ENCODE results near the gene PRMT9.
A peak's percentile ranks its signal among the peaks of the same experiment; 100 is the strongest.

- TF ChIP-seq, protein P1, sequence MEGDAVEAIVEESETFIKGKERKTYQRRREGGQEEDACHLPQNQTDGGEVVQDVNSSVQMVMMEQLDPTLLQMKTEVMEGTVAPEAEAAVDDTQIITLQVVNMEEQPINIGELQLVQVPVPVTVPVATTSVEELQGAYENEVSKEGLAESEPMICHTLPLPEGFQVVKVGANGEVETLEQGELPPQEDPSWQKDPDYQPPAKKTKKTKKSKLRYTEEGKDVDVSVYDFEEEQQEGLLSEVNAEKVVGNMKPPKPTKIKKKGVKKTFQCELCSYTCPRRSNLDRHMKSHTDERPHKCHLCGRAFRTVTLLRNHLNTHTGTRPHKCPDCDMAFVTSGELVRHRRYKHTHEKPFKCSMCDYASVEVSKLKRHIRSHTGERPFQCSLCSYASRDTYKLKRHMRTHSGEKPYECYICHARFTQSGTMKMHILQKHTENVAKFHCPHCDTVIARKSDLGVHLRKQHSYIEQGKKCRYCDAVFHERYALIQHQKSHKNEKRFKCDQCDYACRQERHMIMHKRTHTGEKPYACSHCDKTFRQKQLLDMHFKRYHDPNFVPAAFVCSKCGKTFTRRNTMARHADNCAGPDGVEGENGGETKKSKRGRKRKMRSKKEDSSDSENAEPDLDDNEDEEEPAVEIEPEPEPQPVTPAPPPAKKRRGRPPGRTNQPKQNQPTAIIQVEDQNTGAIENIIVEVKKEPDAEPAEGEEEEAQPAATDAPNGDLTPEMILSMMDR (IDR thresholded peaks at IDR 0.05), result no peak
- peak; percentile 44 for TF ChIP-seq POLR2A (IDR thresholded peaks at IDR 0.05)
These were observed 773 bp downstream of the PRMT9 start for GRCh38 chr4:147683188-147683591.

Measured in right lobe of liver (tissue), 4 donors.